ENCODE results near the gene PEDS1.
"Not testable (repeated sequence)": the region's sequence is repeated elsewhere in the genome, so short reads cannot be mapped to it uniquely, and the experiment has no call there.

PEDS1 gene

DNA sequence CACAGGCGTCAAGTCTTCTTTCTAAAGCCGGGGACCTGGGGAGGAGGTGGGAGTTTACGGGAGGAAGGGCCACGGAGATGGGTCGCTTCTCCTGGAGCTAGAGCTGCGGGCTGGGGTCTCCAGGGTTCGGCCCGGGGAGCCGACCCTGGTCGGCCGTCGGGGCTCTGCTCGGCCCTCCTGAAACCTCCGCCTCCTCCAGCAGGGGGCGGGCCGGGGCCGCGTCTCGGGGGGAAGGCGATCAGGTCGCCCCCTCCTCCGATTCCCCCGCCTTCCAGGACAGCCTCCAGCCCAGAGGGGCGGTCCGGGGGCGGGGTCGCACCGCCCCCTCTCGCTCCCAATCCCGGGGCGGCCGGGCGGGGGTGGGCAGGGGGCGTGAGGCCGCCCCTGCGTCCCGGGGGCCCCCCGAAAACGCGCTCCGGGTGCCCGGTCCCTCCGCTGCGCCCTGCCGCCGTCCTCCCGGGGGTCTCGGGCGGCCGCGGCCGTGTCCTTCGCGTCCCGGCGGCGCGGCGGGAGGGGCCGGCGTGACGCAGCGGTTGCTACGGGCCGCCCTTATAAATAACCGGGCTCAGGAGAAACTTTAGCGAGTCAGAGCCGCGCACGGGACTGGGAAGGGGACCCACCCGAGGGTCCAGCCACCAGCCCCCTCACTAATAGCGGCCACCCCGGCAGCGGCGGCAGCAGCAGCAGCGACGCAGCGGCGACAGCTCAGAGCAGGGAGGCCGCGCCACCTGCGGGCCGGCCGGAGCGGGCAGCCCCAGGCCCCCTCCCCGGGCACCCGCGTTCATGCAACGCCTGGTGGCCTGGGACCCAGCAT is 36.9 kb upstream of the PEDS1 start, which contains the start of gene CEBPB:
CEBPB (plus strand) TSS at position 580 of the 814 bp plus-strand sequence; CDS start at position 784, 204 bp downstream.
- DNase-seq, result peak; percentile 73 to 79

DNA sequence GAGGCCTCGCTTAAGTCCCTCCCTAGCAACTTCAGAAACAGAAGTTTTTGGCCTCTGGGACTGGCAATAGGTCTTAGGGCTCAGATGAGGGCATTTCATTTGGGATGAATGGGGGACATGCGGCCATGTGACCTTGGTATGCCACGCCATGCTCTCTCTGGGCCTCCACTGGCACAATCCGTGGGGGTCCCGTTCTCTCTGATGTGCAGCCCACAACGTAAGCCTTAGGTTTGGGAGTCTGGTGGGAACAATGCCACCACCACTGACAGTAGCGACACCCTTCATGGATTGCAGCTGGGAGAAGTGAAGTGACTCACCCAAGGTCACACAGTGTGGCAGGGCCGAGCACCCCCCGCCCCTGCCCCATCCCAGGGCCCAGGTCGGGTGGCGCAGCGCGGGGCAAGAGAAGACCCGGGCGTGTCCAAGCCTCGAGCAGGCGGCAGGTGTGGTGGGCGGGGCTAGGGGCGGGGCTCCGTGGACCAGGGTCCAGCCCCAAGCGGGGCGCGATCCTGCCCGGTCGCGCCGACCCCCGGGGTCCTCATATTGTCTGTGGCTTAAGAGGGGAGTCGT is 36.2 kb upstream of the PEDS1 start:
- no peak for DNase-seq

DNA sequence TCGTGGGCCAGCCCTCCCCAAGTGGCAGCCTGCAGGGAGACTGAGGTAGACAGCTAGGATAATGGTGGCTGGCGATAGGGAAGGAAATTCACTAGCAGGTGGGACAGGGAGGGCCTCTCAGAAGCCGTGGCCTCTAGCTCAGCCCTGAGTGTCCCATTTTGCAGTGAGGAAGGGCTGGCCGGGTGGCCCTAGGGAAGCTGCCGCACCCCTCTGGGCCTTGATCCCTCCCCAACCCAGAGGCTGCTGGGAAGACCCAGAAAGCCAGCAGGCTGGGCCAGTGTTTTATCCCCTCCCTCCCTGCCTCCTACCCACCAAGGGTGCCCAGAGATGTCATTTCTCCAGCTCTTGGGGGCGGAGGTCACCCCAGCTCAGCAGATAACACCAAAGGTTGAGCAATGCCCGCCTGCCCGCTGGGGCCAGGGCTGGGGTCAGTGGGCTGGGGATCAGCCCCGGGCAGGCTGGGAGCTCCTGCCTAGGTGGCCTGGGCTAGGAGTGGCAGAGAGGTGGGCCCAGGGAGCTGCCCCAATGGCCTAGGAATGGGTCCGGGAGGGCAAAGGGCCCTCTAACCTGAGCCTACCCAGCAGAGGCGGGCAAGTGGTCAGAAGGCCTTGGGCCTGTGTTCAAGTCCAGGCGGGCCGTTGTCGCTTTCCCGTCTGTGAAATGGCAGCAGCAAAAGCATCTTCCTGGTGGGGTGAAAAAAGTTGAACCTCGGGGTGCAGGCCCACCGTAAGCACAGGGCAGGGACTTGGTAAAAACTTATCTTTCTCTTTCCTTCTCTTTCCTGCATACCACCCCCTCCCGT is 35.6 kb upstream of the PEDS1 start:
- DNase-seq, result no peak

DNA sequence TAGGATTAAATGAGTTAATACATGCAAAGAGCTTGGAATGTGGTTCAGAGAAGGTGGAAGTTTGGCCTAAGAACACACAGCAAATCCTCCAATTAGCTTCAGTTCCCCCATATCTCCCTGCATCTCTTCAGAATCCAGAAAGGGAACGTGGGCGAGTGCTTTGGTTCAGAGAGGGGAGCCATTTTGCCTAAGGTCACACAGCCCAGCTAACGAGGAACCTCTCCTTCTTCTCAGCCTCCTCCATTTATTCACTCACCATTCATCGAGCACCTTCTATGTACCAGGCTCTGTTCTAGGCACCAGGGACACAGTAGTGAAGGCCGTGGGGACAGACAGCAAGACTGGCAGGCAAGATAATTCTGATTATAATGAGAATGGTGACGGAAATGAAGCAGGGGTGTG is 34.8 kb upstream of the PEDS1 start:
- no peak for DNase-seq

- DNase-seq, result peak; percentile 9 to 21
Observed at GRCh38 chr20:50187403-50188051, 34.0 kb upstream of the PEDS1 start.

DNA sequence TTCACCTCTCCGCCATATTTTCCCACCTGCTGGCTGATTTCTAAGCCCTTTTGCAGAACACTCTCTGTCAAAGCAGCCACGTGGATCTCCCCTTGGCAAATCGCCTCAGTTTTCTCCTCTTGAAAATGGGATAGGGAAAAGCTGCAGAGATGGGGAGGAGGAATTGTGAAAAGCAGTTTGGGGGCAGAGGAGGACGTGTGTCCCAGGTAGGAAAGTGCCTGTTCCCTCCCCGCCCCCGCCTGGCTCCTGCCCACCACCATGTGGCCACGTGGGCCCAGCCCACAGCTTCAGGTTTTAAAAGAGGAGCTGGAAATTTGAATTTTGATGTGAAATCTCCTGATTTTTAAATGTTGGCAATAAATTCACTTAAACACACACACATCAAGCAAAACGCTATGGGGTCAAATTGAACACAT is 33.5 kb upstream of the PEDS1 start:
- DNase-seq, result no peak

GRCh38 chr20:50186151-50186885 is 32.8 kb upstream of the PEDS1 start:
- DNase-seq, result peak; percentile 62 to 69

DNA sequence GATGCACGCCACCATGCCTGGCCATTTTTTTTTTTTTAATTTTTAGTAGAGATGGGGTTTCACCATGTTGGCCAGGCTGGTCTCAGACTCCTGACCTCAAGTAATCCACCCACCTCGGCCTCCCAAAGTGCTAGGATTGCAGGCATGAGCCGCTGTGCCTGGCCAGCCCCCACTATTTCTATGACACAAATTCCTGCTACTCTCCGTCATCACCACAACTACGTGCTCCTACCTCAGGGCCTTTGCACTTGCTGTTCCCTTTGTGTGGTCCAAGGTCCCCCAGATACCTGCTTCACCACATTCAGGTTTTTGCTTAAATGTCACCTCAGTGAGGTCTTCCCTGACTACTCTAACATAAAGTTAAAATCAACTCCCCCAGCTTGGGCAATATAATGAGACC is 31.9 kb upstream of the PEDS1 start:
- no peak for DNase-seq

- peak in 1 of 2 experiments; percentile 7 for DNase-seq
Observed at GRCh38 chr20:50182346-50182745, 28.8 kb upstream of the PEDS1 start.

GRCh38 chr20:50181344-50181743 is 27.8 kb upstream of the PEDS1 start:
- no peak for DNase-seq

DNA sequence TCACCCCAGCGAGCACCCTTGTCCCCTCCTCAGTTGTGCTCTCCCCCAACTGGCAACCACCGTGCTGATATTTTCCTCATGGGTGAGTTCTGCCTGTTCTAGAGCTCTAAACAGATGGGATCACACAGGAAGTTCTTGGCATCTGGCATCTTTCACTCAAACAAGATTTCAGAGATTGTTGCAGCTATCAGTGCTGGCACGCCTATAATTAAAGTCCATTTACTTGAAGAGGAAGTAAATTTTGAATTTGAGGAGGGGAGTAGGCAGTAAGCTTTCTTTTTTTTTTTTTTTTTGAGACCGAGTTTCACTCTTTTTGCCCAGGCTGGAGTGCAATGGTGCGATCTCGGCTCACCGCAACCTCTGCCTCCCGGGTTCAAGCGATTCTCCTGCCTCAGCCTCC is 25.1 kb upstream of the PEDS1 start:
- DNase-seq, result not testable (repeated sequence)

GRCh38 chr20:50175938-50176933 is 22.7 kb upstream of the PEDS1 start:
- no peak for DNase-seq

DNA sequence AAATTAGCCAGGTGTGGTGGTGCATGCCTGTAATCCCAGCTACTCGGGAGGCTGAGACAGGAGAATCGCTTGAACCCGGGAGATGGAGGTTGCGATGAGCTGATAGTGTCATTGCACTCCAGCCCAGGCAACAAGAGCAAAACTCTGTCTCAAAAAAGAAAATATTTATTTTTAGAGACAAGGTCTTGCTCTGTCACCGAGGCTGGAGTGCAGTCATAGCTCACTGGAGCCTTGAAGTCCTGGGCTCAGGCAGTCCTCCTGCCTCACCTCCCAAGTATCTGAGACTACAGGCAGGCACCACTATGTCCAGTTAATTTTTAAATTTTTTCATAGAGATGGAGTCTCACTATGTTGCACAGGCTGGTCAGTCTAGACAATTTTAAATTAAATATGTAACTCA is 20.9 kb upstream of the PEDS1 start:
- DNase-seq, result no peak

- no peak for DNase-seq
Observed at GRCh38 chr20:50172347-50173013, 19.0 kb upstream of the PEDS1 start.

DNA sequence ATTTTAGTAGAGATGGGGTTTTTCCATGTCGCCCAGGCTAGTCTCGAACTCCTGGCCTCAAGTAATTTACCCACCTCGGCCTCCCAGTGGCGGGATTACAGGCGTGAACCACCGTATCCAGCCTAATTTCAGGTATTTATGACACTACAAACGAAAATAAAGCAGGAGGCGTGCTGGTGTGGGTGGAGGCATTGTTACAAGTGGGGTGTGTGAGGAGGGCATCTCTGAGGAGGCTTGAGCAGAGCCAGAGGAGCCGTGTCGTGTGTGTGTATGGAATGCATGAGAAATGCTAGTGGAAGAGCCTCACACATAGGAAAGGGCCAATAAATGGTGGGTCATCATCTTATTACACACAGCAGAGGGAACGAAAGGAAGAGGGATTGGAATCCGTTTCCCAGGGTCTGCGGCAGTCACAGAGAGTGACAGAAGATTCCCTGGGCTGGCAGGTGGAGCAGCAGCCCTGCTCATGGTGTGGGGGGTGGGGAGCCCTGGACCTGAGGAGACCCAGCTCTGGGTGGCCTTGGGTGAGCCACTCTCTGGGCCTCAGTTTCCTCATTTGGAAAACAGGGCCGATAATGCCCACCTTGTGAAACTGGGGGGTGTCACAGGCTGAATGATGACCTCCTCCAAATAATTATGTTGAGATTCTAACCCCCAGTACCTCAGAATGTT is 17.2 kb upstream of the PEDS1 start:
- DNase-seq, result no peak

DNA sequence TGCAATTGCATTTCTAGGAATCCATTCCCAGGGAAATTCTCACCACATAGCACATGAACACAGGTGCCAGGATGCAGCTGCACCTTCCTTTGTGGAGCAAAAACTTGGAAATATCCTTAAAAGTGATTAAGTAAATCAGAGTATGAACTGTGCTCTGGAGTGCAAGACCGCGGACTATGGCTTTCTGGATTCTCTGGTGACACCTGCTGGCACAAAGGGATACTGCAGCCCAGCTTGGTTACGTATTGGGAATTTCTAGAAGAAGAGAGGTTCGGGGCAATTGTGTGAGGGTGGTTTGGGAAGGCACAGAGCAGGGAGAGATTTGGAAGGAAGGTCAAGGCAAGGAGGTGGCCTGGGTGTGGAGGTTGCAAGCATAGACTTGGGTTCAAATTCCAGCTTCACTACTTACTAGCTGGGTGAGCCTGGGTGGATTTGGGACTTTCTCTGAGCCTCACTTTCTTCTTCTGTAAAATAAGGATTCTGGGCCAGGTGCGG is 15.9 kb upstream of the PEDS1 start:
- DNase-seq, result peak; percentile 61 to 68

DNA sequence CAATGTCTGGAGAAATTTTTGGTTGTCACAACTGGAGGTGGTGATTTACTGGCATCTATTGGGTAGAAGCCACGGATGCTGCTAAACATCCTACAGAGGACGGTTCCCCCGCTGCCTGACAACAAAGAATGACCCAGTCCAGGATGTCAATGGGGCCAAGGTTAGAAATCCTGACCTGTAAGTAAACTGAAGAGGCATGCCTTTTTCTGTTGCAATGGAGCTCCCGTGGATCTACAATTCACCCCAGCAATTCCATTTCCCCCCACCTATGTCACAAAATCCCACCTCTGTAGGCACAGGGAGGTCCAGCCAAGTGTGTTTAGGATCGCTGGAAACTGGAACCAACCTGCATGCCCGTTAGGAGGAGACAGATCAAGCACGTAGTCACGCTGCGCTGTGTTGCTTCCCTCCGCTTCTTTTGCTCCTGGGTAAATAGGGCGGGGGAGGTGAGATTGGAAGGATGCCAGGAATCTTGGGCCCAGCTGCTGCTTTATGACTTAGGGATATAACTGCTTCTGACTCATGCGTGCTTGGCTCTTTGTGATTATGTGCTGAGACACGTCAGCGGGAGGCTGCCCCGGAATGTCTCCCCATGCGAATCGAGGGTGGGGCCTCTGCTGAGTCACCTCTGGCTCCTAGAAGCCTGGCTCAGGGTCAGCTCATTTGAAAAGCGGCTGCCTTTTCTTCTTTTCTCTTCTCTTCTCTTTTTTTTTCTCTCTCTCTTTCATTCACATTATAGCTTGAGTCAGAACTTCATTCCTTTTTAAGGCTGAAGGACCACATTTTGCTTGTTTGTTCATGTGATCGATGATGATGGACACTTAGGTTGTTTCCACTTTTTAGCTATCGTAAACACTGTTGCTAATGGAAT is 12.4 kb upstream of the PEDS1 start:
- peak; percentile 96 to 97 for DNase-seq

GRCh38 chr20:50163570-50164317 is 10.2 kb upstream of the PEDS1 start:
- DNase-seq, result no peak

Data from AML-193 (cell line).